Measurements from ENCODE around the gene PSMA7.

DNA sequence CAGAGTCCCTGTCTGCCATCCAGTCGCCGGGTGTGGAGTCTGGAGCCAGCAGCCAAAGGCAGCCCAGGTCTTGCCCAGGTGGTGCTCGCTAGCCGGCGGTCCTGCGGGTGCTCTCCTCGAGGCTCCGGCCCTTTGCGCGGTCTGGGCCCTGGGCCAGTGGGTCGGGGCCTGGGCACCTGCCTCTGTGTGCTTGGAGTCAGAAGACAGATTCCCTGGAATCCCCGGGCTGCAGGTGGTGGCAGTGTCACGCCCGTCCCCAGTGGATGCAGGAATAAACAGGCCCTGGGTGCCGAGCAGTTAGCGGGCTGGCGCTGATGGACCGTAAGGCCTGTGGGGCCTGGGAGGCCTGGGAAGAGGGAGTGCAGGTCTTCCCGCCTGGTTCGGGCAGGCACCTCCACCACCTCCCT, 5.7 kb upstream of the PSMA7 start:
- TF ChIP-seq NRF1 (IDR thresholded peaks at IDR 0.05; ENCODE audit: low read depth, low read length), result no peak
- TF ChIP-seq, protein P1, sequence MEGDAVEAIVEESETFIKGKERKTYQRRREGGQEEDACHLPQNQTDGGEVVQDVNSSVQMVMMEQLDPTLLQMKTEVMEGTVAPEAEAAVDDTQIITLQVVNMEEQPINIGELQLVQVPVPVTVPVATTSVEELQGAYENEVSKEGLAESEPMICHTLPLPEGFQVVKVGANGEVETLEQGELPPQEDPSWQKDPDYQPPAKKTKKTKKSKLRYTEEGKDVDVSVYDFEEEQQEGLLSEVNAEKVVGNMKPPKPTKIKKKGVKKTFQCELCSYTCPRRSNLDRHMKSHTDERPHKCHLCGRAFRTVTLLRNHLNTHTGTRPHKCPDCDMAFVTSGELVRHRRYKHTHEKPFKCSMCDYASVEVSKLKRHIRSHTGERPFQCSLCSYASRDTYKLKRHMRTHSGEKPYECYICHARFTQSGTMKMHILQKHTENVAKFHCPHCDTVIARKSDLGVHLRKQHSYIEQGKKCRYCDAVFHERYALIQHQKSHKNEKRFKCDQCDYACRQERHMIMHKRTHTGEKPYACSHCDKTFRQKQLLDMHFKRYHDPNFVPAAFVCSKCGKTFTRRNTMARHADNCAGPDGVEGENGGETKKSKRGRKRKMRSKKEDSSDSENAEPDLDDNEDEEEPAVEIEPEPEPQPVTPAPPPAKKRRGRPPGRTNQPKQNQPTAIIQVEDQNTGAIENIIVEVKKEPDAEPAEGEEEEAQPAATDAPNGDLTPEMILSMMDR (IDR thresholded peaks at IDR 0.05; ENCODE audit: control extremely low read depth in 1 of 3, insufficient read depth in 1 of 3, low read depth in 1 of 3, low read length in 3 of 3), result no peak
- TF ChIP-seq ZNF274 (IDR thresholded peaks at IDR 0.05; ENCODE audit: borderline replicate concordance, extremely low read depth, low read length), result no peak
- TF ChIP-seq TCF12 (IDR thresholded peaks at IDR 0.05; ENCODE audit: low read depth, low read length), result no peak
- TF ChIP-seq EZH2 (IDR thresholded peaks at IDR 0.05; ENCODE audit: low read depth, low read length, severe bottlenecking), result no peak
- no peak for TF ChIP-seq HDAC6 (IDR thresholded peaks at IDR 0.05; ENCODE audit: low read depth, low read length)
- TF ChIP-seq MAFK (IDR thresholded peaks at IDR 0.05; ENCODE audit: low read depth, low read length), result no peak
- no peak for TF ChIP-seq POLR2A (IDR thresholded peaks at IDR 0.05; ENCODE audit: control extremely low read depth in 1 of 2, low read depth in 2 of 2, low read length in 2 of 2)
- TF ChIP-seq BACH1 (IDR thresholded peaks at IDR 0.05; ENCODE audit: low read length), result no peak
- no peak for TF ChIP-seq POLR2AphosphoS5 (IDR thresholded peaks at IDR 0.05; ENCODE audit: low read depth, low read length)
